HFFc6 (cell line): Measurements from ENCODE around the gene STH. TPM values are rescaled to one million over a fixed set of nuclear protein-coding genes. Genes with fewer than 3 reads are reported as not detected.

Experiments used
- DNase-seq: peaks from one replicate; pipeline ENCODE4 v3.0.0-alpha.2; 2018
- H3K27ac Mint-ChIP-seq: 2 replicates; pipeline ENCODE4 v1.8.0; 2020; ENCODE audit warnings: mild to moderate bottlenecking, mixed read lengths
- H3K27me3 Mint-ChIP-seq: 2 replicates; pipeline ENCODE4 v1.8.0; 2021; ENCODE audit warnings: mild to moderate bottlenecking, moderate library complexity, mixed read lengths; ENCODE audit not compliant: insufficient read depth
- H3K36me3 Mint-ChIP-seq: 2 replicates; pipeline ENCODE4 v1.8.0; 2021; ENCODE audit warnings: low read depth, mixed read lengths
- H3K4me1 Mint-ChIP-seq: 2 replicates; pipeline ENCODE4 v1.8.0; 2020; ENCODE audit warnings: low read depth, mixed read lengths
- H3K4me3 Mint-ChIP-seq: 2 replicates; pipeline ENCODE4 v1.8.0; 2020; ENCODE audit warnings: mild to moderate bottlenecking, moderate library complexity, mixed read lengths
- H3K9me3 Mint-ChIP-seq: 2 replicates; pipeline ENCODE4 v1.8.0; 2020; ENCODE audit warnings: mild to moderate bottlenecking, mixed read lengths
- long read RNA-seq: library from polyadenylated mRNA; unstranded; transcript quantifications from one replicate; pipeline ENCODE4 v2.0.0, GENCODE V29; 2019
- total RNA-seq, 6 experiments: library from RNA; stranded (reverse); fragmentation: NEBNext Ultra II Directional; extraction: Animal tissue kit (Norgen Biotek cat#: 25700); gene quantifications; 2 replicates in 1 of 6; 3 replicates in 5 of 6; pipeline ENCODE4 v1.2.3, GENCODE V29; 2021
- TF ChIP-seq, protein P1 (sequence below): fragments of 200-600 bp; sonication (generic); IDR thresholded peaks from 2 replicates; pipeline ENCODE4 v1.5.0; 2021; ENCODE audit warnings: antibody characterized with exemption, mild to moderate bottlenecking

The STH gene
- total RNA-seq = not detected
- long read RNA-seq = 0 reads

DNA sequence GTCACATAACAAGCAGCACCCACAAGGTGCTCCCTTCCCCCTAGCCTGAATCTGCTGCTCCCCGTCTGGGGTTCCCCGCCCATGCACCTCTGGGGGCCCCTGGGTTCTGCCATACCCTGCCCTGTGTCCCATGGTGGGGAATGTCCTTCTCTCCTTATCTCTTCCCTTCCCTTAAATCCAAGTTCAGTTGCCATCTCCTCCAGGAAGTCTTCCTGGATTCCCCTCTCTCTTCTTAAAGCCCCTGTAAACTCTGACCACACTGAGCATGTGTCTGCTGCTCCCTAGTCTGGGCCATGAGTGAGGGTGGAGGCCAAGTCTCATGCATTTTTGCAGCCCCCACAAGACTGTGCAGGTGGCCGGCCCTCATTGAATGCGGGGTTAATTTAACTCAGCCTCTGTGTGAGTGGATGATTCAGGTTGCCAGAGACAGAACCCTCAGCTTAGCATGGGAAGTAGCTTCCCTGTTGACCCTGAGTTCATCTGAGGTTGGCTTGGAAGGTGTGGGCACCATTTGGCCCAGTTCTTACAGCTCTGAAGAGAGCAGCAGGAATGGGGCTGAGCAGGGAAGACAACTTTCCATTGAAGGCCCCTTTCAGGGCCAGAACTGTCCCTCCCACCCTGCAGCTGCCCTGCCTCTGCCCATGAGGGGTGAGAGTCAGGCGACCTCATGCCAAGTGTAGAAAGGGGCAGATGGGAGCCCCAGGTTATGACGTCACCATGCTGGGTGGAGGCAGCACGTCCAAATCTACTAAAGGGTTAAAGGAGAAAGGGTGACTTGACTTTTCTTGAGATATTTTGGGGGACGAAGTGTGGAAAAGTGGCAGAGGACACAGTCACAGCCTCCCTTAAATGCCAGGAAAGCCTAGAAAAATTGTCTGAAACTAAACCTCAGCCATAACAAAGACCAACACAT lies at the start of gene STH:
Gene STH (plus strand): TSS at position 264 of the 913 bp plus-strand sequence. CDS start 30 bp downstream, at position 294.
- no peak within 1 kb of the TSS for H3K4me3 Mint-ChIP-seq
- H3K27ac Mint-ChIP-seq = no peak within 1 kb of the TSS
- H3K9me3 Mint-ChIP-seq = no peaks in the 10 kb centered on the region
- peaks cover 9% of the 10 kb centered on the region for H3K4me1 Mint-ChIP-seq
- H3K36me3 Mint-ChIP-seq = no peaks in the 10 kb centered on the region
- DNase-seq = no peak
- H3K27me3 Mint-ChIP-seq = peaks cover 5% of the 10 kb centered on the region
- TF ChIP-seq, protein P1, sequence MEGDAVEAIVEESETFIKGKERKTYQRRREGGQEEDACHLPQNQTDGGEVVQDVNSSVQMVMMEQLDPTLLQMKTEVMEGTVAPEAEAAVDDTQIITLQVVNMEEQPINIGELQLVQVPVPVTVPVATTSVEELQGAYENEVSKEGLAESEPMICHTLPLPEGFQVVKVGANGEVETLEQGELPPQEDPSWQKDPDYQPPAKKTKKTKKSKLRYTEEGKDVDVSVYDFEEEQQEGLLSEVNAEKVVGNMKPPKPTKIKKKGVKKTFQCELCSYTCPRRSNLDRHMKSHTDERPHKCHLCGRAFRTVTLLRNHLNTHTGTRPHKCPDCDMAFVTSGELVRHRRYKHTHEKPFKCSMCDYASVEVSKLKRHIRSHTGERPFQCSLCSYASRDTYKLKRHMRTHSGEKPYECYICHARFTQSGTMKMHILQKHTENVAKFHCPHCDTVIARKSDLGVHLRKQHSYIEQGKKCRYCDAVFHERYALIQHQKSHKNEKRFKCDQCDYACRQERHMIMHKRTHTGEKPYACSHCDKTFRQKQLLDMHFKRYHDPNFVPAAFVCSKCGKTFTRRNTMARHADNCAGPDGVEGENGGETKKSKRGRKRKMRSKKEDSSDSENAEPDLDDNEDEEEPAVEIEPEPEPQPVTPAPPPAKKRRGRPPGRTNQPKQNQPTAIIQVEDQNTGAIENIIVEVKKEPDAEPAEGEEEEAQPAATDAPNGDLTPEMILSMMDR = no peak

DNA sequence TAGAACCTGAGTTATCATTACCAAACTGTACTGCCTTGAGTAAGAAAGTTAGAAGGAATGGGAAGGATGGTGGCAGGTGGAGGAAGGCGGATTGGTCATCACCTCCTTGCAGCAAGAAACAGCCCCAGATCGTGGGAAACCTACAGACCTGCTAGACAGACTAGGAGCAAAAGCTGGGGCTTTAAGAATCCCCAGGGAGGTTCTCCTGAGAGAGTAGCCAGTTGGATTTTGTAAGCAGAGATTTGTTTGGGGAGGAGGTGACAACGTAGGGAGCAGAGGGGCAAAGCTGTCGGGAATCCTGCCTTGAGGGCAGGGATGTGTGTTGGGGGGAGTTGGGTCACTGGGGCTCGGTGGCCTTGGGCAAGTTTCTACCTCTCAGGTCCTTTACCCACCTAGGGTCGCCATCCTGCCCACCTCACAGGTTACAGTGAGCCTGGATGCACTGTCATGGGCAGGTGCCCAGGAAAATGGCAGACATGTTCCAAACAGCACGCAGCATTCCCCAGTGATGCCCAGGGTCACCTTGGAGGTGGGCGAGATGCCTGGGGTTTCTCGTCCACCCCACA lies 49.2 kb upstream of the STH start:
- Mint-ChIP-seq H3K27ac (no peak overlapping the region), H3K27me3 (peaks cover 42% of the 10 kb centered on the region), H3K9me3 (no peaks in the 10 kb centered on the region)

DNA sequence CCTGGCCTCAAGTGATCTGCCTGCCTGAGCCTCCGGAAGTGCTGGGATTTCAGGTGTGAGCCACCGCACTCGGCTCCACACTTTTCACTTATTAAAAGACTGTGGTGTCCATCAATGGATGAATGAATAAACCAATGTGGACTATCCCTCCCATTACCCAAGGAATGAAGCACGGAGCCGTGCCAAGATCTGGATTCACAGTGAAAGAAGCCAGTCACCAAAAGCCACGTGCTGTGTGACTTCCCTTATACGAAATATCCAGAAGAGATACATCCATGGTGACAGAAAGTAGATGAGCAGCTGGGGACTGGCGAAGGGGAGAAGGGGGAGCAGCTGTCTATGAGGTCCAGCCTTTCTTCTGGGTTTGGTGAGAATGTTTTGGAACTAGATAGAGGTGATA lies 48.2 kb upstream of the STH start:
- no peak overlapping the region for H3K27ac Mint-ChIP-seq

More for the DNA sequence above, 49.2 kb upstream of the STH start:
- no peak for DNase-seq
- Mint-ChIP-seq H3K36me3 (no peaks in the 10 kb centered on the region), H3K4me1 (peaks cover 10% of the 10 kb centered on the region), H3K4me3 (no peak overlapping the region)
- TF ChIP-seq, protein P1 = no peak

GRCh38 chr17:45951403-45951802 lies 47.6 kb upstream of the STH start:
- no peaks in the 10 kb centered on the region for H3K36me3 Mint-ChIP-seq
- TF ChIP-seq, protein P1 = no peak
- H3K4me3 Mint-ChIP-seq = no peak overlapping the region
- H3K9me3 Mint-ChIP-seq = no peaks in the 10 kb centered on the region
- H3K4me1 Mint-ChIP-seq = peaks cover 15% of the 10 kb centered on the region
- DNase-seq = no peak
- H3K27me3 Mint-ChIP-seq = peaks cover 36% of the 10 kb centered on the region
- no peak overlapping the region for H3K27ac Mint-ChIP-seq

More for the DNA sequence above, 48.2 kb upstream of the STH start:
- no peak for DNase-seq
- TF ChIP-seq, protein P1 = no peak
- peaks cover 15% of the 10 kb centered on the region for H3K4me1 Mint-ChIP-seq
- H3K4me3 Mint-ChIP-seq = no peak overlapping the region
- no peaks in the 10 kb centered on the region for H3K9me3 Mint-ChIP-seq
- H3K27me3 Mint-ChIP-seq = peaks cover 36% of the 10 kb centered on the region
- no peaks in the 10 kb centered on the region for H3K36me3 Mint-ChIP-seq

DNA sequence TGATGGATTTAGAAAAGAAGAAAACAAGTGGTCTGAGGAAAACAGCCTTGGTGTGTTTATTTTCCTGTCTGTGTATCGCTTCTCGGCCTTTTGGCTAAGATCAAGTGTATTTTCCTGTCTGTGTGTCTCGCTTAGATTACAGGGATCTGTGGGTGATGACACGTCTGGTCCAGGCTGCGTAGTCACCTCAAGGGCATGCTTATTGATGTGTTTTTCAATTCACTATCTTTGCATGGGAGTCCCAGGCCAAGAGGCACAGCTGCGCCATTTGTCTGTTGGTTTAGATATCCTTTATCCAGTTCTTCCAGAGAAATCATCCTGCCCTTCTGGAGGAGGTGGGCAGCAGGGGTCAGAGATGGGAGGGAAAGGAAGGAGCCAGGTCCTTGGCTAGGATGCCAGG lies 47.1 kb upstream of the STH start:
- TF ChIP-seq, protein P1 = no peak
- H3K36me3 Mint-ChIP-seq = no peaks in the 10 kb centered on the region
- no peak overlapping the region for H3K4me3 Mint-ChIP-seq
- H3K4me1 Mint-ChIP-seq = peaks cover 15% of the 10 kb centered on the region
- no peak overlapping the region for H3K27ac Mint-ChIP-seq
- H3K27me3 Mint-ChIP-seq = peaks cover 36% of the 10 kb centered on the region
- DNase-seq = no peak
- no peaks in the 10 kb centered on the region for H3K9me3 Mint-ChIP-seq
